GM19372 (cell line): ENCODE data around the gene UMAD1.
A peak's percentile ranks its signal among the peaks of the same experiment; 100 is the strongest.

ENCODE experiments used
- ATAC-seq: cut with Tn5 transposase; IDR thresholded peaks from one replicate; pipeline ENCODE4 v1.9.1; 2021; ENCODE audit warnings: mild to moderate bottlenecking, low read depth, moderate library complexity; ENCODE audit not compliant: unreplicated experiment

Gene UMAD1

DNA sequence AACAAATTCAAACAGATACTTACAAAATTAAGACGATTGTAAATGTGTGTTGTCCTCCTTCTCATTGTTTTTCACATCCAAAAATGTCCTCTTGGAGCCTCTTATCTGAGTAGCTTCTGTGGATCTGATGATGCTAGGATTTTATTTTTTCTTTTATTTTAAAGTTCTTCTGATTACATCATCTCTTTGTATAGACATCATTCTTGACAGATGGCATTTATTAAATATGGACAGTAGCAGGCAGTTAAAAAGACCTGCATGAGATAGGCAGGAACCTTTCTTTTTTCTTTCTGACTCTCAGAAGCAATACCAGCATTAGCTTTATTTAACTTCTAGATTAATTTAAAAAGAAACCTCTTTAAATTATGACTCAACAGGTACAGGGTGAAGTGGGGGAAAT, 77.9 kb downstream of the UMAD1 start, which contains the start of gene RPA3:
Gene RPA3, minus strand, starts transcription at position 116 of the 400 bp plus-strand sequence. CDS start 78,189 bp downstream, outside the sequence.
- no peak for ATAC-seq

DNA sequence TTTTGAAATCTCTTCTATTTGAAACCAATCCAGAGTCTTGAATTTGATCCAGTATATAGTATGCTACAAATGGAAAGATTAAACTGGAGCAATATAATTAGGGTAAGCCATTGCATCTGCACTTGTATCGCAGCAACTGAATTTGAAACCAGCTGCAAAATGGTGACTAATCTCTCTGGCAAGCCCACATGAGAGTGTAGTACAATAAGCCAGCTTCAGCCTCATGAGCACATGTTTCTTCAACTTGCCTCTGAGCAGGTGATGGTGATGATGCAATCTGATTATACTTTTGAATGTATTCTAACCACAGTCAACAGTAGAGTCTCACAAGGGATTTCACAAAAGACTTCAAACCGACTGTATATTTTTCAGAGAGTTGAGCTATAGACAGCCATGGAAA, 78.7 kb downstream of the UMAD1 start:
- ATAC-seq: no peak

DNA sequence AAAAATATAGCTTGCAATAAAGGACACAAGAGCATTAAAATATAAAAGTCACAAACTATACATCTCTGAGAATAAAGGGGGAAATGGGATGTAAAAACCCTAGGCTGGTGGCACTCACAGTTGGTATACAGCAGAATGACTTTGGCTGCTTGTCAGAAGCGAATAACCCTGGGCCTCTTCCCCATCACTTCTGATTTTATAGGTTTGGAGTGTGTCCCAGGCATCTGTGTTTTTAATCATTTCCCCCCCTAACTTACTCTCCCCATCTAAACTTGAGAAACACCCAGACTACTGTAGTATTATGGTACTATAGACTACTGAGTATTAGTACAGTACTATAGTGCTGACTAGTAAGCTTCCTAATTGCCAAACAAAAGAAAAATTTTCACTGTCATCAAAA, 79.6 kb downstream of the UMAD1 start:
- no peak for ATAC-seq

DNA sequence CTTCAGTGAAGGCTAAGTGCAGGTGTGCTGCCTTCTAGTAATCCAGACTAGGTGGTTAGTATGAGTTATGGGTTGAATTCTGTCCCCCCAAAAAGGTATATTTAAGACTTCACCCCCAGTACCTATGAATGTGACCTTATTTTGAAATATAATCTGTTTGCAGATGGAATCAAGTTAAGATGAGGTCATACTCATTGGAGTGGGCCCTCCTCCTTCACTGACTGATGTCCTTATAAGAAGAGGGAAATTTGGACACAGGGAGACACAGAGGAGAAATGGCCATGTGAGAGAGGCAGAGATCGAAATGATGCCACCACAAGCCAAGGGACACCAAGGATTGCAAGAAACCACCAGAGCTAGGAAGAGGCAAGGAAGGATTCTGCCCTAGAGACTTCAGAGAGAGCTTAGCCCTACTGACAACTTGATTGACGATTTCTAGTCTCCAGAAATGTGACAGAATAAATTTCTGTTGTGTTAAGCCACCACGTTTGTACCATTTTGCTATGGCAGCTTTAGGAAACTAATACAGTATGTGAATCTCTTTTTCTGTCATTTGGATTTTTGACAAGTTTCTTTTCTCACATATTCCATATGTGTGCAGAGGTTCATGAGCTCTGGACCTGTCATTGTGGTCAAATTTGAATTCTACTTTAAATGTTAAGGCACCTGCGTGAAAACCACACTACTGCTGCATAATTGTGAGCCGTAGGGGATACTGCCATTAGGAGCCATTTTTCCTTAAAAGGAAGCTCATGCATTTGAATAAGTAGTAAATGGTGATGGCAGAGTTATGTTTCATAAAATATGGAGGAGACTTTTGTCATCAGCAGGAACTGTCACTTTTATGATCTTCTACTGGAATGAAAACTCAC, 80.4 kb downstream of the UMAD1 start:
- ATAC-seq: no peak

DNA sequence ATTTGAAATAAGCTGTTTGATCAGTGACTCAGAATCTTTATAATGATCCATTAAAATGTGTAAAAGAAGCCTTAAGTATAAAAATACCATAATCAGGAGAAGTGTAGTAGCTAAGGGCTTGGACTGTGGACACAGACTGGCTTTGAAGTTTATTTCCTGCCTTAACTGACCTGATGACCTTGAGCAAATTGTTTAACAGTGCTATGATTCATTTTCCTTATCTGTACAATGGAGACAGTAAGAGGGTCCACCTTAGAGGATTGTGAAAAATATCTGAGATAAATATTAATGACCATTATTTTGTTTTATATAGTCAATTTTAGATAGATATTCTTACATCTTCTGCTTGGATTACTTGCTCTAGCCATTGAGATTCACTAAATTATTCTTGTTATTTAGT, 91.2 kb downstream of the UMAD1 start:
- no peak for ATAC-seq

DNA sequence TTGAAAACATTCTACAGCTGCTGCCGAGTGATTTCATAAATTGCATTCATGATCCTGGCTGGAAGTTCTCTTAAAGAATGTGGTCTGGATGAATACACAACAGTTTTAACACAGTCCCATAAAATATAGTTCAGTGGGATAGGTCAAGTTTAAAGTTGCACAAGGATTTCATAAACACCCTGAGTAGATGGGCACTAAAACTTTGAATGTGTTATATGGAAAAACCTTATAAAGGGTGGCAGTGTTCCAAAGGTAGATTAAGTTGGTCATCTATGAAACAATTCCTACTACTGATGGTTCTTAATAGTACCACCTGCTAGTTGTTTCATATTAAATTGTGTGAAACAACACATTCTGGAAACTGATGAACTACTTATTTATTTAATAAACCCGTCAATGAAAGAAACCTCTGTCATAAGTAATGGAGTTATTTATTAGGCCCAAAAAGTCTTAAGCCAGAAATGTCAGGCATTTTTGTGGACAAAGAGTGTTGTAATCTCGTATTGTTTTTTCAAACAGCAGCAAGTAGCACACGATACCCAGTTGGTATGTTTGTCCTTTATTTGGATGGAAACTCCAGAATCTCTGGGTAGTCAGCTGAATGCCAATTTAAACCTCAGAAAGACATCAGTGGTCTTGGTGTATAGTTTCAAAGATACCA, 92.2 kb downstream of the UMAD1 start:
- no peak for ATAC-seq

DNA sequence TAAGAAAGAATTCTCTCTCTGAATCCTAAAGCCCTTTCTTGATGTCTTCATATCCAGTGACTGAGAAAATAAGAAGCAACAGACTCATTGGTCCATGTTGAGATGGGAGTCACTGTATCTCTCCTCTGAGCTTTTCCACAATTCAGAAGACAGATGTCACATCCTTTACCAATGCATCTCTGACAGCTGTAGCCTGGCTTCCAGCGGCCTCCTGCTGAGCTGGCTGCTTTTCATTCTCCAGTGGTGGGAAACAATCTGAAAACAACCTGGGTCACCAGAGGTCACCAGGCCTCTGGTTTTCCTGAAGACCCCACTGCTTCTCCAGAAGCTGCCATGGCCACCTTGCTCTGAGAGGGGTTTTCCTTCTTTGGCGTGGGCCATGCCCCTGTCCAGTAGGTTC, 96.1 kb downstream of the UMAD1 start:
- no peak for ATAC-seq

DNA sequence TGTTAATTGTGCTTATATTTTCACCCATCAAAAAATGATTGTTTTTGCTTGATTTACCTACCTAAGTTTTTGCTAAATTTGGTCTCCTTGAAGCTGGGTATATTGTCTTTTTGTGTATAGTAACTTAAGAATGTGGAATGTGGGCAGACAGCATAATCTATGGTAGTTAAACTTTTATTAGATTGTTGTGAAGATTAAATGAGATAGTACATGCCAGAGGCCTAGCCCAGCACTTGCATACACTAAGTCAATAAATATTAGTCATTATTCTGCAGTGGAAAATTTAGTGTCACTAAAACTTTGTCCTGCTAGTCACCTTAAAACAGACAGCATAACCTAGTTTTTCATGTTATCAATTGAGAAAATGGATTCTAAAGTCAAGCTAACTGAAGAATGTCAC, 97.1 kb downstream of the UMAD1 start:
- ATAC-seq: no peak

DNA sequence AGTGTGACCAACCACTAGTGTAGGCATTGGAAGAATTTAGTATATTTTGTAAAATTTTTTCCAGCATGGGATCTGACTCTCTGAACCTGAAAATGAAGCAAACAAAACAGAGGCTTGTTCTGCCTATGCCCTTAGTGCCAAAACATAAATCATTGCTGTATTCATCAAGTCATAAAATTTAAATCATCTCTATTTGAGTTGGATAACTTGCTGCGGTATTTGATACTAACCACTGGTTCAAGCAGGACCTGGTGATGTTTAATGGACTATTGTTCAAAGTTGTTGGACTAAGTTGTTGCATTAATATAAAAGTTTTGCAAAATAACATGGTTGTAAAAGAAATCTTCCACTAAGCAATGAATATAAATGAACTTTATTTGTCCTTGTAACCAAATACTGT, 97.6 kb downstream of the UMAD1 start:
- no peak for ATAC-seq

DNA sequence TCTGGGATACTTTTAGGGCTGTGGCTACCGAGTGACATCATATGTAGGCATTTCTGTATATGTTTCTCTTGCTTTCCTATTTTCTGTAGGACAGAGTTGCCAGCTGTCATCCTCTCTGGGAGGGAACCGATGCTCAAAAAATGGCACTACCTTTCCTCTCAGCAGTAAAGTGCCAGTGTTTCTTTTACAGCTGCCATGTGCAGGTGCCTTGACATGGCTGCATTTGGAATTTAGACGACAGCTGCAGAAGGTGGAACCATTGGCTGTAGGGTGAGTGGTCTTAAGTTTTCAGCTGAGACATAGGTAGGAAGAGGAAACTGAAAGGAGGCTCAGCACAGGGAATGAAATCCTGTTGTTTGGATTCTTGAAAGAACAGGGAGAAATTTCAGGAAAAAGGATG, 98.1 kb downstream of the UMAD1 start:
- ATAC-seq: no peak

DNA sequence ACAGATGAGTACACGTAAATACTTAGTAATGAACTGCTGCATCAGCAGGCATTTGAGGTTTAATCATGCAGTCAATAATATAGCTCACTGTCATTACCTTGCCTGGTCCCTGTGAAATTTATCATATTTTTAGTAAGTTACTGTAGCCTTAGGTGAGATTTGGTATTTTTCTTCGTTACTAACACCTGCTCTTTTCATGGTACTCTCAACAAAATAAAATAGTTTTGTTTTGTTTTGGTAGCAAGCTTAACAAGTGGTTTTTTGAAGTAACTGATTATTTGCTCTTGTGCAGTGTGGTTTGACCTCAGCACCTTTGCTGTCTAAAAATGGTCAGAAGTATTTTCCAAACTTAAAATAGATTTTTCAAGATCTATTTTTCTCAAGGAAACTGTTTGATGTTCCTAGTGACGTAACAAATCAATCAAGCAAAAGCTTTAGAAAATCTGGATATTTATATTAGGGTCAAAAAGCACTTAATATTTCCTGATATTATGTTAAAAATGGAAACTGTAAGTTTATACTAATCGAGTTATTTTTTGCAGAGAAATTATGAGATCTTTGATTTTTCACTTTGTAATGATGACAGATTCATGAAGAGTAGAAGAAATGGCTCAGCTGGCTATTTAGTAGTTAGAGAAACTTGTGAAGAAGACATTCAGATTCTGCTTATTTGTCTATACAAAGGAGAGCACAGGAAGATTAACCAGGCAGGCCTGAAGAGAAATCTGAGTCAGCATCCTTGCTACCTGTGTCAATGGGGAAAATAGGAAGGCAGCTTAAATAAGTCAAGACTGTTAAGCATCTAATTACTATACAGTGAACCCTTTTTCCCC, 98.9 kb downstream of the UMAD1 start:
- peak; percentile 62 for ATAC-seq

DNA sequence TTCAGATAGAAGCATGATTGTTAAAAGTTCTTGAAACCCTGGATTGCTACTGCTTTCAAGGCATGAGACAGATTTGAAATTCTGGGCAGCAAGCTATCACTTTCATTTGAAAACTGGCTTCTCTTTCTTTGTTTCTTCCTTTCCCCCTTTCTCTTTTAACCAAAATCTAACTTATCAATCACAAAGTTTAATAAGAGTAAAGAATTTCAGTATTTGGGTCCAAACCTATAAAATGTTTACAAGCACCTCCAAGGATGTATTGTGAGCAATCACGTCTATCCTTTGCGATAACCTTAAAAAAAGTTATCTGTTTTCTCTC, 99.4 kb downstream of the UMAD1 start:
- ATAC-seq: no peak

DNA sequence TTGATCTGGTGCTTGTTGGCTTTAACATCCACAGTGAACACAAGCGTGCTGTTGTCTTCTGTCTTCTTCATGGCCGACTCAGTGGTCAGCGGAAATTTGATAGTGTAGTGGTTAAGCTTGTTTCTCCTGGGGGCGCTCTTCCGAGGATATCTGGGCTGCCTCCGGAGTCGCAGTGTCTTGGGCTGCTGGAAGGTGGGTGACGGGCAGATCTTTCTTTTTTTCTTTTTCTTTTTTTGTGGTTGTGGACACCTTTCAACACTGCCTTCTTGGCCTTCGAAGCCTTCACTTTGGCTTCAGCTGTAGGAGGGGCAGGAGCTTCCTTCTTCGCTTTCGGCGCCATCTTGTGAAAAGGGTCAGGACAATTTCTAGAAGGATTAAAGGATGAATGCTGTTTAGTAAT, 101.7 kb downstream of the UMAD1 start:
- no peak for ATAC-seq

DNA sequence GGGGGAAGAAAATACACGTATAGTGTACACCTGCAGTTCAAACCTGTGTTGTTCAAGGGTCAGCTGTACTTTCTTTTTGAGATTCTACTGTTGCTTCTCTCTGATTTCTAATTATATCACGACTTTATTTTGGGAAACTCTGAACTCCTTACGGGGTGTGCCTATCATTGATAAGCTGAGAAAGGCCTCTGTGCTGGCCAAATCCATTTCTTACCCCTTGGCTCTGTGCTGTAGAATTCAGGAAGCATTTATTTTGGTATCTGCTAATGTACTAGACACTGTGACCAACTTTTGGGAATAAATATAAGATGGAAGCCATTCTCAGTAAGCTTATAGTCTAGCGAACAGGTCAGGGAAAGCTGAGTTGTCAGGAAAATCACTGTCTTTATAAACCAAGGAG, 104.7 kb downstream of the UMAD1 start:
- no peak for ATAC-seq

DNA sequence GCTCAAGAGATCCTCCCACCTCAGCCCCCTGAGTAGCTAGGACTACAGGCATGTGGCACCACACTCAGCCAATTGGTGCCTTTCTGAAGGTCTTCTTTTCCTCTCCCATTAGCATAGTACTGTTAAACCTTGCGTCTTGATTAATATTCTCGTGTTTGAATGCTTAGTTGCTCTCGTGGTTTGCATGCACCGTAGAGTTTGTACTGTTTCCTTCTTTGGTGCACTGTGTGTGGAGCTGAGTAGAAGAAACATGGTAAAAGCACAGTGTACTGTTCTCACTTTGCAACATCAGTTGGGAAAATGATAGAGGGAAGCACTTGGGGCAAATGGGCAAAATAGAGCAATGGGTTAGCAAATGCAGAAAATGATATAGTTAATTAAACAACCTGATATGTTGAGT, 105.4 kb downstream of the UMAD1 start:
- ATAC-seq: no peak

DNA sequence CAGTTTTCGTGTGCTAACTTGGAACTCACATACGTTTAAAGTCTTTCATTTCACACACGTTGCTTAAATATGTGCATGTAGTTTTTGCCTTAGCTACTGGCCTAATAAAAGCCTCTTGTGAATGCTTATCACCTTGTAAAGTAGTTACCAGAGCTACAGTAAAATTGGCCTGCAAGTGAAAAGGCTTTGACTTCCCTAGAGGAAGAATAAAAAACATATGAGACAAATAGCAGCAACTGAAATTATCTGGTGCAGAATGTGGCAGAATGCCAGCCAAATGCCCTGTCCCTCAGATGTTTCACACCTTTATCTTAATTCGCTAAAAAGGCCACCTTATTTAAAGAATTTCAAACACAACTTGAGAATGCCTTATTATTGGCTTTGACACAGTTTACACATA, 105.9 kb downstream of the UMAD1 start:
- no peak for ATAC-seq

DNA sequence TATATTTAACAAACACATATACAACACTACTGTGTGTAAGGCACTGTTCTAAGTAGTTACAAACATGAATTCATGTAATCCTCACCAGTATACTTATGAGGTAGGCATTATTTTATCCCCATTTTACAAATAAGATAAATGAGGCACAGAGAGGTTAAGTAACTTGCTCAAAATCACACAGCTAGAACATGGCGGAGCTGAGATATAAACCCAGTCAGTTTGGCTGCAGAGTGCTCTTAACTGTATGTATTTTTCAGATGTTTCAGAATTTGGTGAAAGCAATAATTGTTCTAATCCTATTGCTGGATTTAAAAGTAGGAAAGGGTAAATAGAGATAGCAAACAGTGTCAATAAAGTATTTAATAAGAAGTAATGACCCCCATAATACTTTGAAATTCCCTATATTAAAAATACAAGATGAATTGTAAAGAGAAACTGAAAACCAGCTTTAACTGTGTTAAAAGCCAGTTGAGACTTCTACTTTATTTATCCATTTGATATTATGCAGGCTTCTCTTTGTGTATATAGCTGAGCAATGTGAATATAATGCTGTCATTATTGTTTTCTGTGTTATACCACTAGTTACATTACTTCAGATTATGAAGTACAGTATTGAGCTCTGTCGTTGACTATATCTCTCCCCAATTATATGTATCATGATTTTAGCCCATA, 110.2 kb downstream of the UMAD1 start:
- ATAC-seq: no peak

DNA sequence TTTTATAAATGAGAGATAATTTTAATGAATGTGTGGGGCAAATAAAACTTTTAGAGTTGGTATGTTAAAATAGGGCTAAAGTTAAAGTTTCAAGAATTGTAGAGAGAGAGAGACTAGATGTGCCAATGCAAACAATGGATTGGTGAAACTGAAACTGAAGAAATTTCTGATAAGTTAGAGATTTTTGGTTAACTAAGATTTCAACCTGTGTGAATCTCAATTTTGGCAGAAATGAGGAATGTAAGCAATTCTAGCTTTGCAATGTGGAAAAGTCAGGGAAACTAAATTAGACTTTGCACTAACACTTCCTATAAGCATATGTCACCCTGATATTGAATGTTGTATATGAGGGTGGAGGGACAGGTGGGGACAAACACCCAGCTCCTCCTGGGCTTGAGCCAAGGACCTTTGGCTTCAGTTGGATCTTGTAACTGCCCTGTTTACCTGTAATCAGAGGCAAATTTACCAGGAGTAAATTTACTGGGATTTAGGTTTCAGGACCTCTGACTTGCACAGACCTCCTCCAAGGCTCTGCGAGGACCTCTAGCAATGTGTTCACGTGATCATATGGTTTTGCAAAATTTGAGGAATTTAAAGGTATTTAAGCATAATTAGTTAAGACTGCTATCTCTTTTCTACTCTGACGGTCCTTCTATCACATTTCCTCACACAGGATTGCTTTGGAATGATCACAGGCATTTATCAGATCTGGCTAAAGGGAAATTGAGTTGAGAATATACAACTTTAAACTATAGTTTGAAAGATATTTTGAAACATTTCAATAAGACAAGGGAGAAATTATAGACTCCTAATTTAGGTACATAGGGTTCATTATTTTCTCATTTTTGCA, 110.9 kb downstream of the UMAD1 start:
- ATAC-seq: no peak

DNA sequence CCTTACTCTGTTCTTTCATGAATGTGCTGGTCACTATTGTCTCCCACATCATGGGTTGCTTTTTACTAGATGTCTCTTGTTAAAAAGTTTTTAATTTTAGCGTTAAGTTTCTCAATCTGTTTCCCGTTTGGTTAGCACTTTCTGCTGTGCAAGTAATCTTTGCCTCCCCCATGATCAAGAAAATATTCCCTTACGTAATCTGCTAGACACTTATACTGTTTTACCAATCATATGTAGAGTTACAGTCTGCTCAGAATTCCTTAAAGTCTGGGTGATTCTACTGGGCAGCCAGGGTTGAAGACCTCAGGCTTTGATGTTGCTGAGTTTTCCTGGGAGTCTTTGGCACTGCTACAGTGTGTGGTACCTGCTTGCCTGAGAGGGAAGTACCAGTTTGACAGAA, 116.0 kb downstream of the UMAD1 start:
- ATAC-seq: no peak

DNA sequence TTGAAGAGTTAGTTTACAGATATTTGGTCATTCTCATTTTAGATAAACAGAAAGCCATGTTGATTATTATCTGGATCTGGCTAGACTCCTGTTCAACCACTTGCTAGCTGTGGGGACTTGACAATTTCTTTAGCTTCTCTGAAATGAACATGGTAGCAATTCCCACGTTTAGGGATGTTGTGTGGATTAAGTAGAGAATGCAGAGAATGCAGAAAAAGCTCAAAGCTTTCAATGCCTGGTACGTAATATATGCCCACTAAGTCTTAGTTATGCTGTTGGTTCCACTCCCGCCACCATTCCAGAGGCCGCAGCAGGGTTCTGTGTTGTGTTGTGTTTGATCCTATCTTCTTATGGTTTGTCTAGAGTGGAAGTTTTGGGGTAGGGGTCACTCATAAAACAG, 117.0 kb downstream of the UMAD1 start:
- ATAC-seq: no peak
